Loucy (cell line): ENCODE results near the gene SUPV3L1.

ENCODE experiments used
- EZH2phosphoT487 ChIP-seq: fragments of 200-600 bp; IDR thresholded peaks from 2 replicates; pipeline ENCODE4 v1.6.1; 2018; ENCODE audit warnings: antibody characterized with exemption, mild to moderate bottlenecking, moderate library complexity, borderline replicate concordance
- TF ChIP-seq, protein P1 (sequence below): fragments of 200-600 bp; sonication (generic); conservative IDR thresholded peaks from 2 replicates; pipeline ENCODE4 v1.5.1; 2014; ENCODE audit warnings: mild to moderate bottlenecking, antibody characterized with exemption, low read length

GRCh38 chr10:69234447-69234846 is 54.4 kb downstream of the SUPV3L1 start:
- TF ChIP-seq, protein P1, sequence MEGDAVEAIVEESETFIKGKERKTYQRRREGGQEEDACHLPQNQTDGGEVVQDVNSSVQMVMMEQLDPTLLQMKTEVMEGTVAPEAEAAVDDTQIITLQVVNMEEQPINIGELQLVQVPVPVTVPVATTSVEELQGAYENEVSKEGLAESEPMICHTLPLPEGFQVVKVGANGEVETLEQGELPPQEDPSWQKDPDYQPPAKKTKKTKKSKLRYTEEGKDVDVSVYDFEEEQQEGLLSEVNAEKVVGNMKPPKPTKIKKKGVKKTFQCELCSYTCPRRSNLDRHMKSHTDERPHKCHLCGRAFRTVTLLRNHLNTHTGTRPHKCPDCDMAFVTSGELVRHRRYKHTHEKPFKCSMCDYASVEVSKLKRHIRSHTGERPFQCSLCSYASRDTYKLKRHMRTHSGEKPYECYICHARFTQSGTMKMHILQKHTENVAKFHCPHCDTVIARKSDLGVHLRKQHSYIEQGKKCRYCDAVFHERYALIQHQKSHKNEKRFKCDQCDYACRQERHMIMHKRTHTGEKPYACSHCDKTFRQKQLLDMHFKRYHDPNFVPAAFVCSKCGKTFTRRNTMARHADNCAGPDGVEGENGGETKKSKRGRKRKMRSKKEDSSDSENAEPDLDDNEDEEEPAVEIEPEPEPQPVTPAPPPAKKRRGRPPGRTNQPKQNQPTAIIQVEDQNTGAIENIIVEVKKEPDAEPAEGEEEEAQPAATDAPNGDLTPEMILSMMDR: no peak
- no peak for TF ChIP-seq EZH2phosphoT487
